Heart left ventricle (tissue), 16 donors: ENCODE measurements around the gene ELAVL1. TPM values are rescaled to one million over a fixed set of nuclear protein-coding genes. Genes with fewer than 3 reads are reported as not detected.

Source experiments
- ATAC-seq, 4 donors: fragments of 200-7000 bp; cut with Tn5 transposase; one replicate each; pipeline ENCODE4 v1.9.1; 2020 to 2022; ENCODE audit warnings: moderate library complexity in 4 of 4, mild to moderate bottlenecking in 3 of 4, moderate number of reproducible peaks in 1 of 4
- DNase-seq, 5 donors: peaks; one replicate each; pipeline ENCODE4 v3.0.0-alpha.2; 2020
- H3K27ac ChIP-seq, 12 donors: fragments of 200-600 bp; sonication (generic) in 4 of 12; one replicate each; pipeline versions ENCODE4 v1.5.0 to v1.8.0; 2016 to 2022; ENCODE audit warnings: mild to moderate bottlenecking in 2 of 12
- H3K27me3 ChIP-seq, 9 donors: fragments of 200-600 bp; sonication (generic) in 2 of 9; one replicate each; pipeline versions ENCODE4 v1.5.1 to v1.8.0; 2016 to 2022; ENCODE audit warnings: mild to moderate bottlenecking in 3 of 9
- H3K36me3 ChIP-seq, 9 donors: fragments of 200-600 bp; sonication (generic) in 2 of 9; one replicate each; pipeline versions ENCODE4 v1.5.0 to v1.8.0; 2018 to 2022; ENCODE audit warnings: mild to moderate bottlenecking in 2 of 9
- H3K4me1 ChIP-seq, 12 donors: fragments of 200-600 bp; sonication (generic) in 4 of 12; one replicate each; pipeline versions ENCODE4 v1.5.0 to v1.8.0; 2016 to 2022; ENCODE audit warnings: mild to moderate bottlenecking in 3 of 12
- H3K4me3 ChIP-seq, 12 donors: fragments of 200-600 bp; sonication (generic) in 4 of 12; one replicate each; pipeline versions ENCODE4 v1.5.0 to v1.8.0; 2017 to 2022; ENCODE audit warnings: mild to moderate bottlenecking in 9 of 12, moderate library complexity in 4 of 12
- H3K9me3 ChIP-seq, 12 donors: fragments of 200-600 bp; sonication (generic) in 4 of 12; one replicate each; pipeline versions ENCODE4 v1.5.0 to v1.8.0; 2016 to 2022; ENCODE audit warnings: mild to moderate bottlenecking in 1 of 12
- POLR2A ChIP-seq, 2 donors: fragments of 450-650 bp; IDR thresholded peaks; one replicate each; pipeline ENCODE4 v1.6.1; 2017; ENCODE audit warnings: antibody characterized with exemption in 2 of 2, mild to moderate bottlenecking in 2 of 2, moderate library complexity in 2 of 2
- WGBS, 4 donors: extraction: QIAGEN DNeasy Blood & Tissue Kit in 2 of 4; methylation state at CpG; one replicate each; pipeline versions ENCODE4 v1.1.5 to v1.1.7; 2013 to 2018; 5-methylcytosine and 5-hydroxymethylcytosine counted together
- intact Hi-C, 10 donors: fragments of 100-400 bp; cut with DNase I; formaldehyde crosslinking; loops; one replicate each; pipeline versions ENCODE4 v1.11.1 to v1.14.2; 2022
- polyA plus RNA-seq, 2 donors: library from polyadenylated mRNA; stranded (reverse); fragments of 200-250 nt; gene quantifications; one replicate each; pipeline ENCODE4 v1.2.3, GENCODE V29; 2013
- total RNA-seq, 9 donors: library from RNA; depleted of rRNA in 2 of 9; stranded (reverse); fragments of >200 nt in 2 of 9; fragmentation: NEBNext Ultra II Directional in 3 of 9; extraction: Animal tissue kit (Norgen Biotek cat#: 25700) in 3 of 9; gene quantifications; one replicate each; pipeline versions ENCODE4 v1.1.0 to v1.2.4, GENCODE V29; 2016 to 2023
- TF ChIP-seq, protein P1 (sequence below), 12 donors: fragments of 200-600 bp; sonication (generic) in 4 of 12; IDR thresholded peaks; one replicate each; pipeline versions ENCODE4 v1.5.0 to v1.8.0; 2018 to 2022; ENCODE audit warnings: antibody characterized with exemption in 12 of 12, mild to moderate bottlenecking in 5 of 12
- donor health status: ischemic (EF 13 %, LVEDD 7.1; RV severe dilation, severe dysfunction).
- donor health status: healthy with polysubstance abuse.
- donor health status: DM: no; HTN: yes; CAD: no.
- donor health status: DM: no; HTN: no; CAD: no.
- donor health status: ischemic (EF 25% LVEDD 6.9; RV normal size, moderate dysfunction).
- donor health status: ischemic (EF 25% LVEDD 5.7; RV mildly dilated, moderate dysfunction).
- donor health status: healthy.
- donor health status: DM: yes; HTN: yes; CAD: no.
- donor health status: ischemic (EF 35%, LVEDD 5.7; RV mildly dilated, moderate dysfunction).
- donor health status: nonischemic (EF 11% LVEDD 7.7; RV severe dilation, severe dysfunction).
- donor health status: DM: yes; HTN: yes; CAD: no.
- donor health status: PGD.
- donor health status: ischemic (EF 29% LVEDD 5.4; RV normal size, mild dysfunction).
- donor health status: nonischemic (EF 23%, LVEDD 6.1; RV moderate dilation, normal function).

ELAVL1 gene
- total and polyA plus RNA-seq, 11 donors = 9.8 to 62.0 (median 52.6) TPM

DNA sequence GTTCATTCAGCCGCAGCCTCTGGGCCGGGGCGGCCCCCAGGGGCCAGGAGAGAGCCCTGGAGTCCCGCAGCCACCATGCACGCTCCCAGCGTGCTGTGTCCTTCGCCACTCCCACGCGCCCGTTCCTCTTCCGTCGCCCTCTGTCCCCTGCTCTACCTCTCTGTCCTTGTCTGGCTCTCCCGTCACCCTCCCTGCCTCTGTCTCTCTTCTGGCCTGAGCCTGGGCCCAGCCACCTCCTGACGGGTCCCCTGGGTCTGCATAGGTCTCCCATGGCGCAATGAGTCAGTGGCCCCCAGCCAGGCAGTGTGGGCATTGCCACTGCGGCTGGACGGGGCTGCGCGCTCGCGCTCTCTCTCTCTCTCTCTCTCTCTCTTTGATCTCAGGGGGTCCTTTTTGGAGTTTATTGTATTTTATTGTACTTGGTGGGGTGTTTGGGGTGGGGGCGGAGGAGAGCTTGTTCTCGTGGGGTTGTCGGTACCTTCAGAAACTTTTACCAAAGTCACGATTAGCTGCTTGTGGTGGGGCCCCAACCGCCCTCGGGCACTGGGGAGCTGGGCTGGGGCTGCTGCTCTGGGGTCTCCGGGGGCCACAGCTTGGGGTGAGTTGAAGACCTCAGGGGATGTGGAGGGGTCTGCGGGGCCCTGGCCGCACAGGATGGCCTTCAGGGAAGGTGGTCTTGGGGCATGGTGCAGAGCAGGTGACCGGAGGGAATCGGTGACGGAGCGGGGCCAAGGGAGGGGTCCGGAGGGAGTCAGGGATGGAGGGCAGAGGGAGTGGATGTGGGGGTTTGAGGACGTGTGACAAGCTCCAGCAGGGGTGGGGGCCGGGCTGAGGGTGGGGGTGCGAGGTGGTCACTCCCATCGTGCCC is 92.5 kb downstream of the ELAVL1 start:
- TF ChIP-seq, protein P1, sequence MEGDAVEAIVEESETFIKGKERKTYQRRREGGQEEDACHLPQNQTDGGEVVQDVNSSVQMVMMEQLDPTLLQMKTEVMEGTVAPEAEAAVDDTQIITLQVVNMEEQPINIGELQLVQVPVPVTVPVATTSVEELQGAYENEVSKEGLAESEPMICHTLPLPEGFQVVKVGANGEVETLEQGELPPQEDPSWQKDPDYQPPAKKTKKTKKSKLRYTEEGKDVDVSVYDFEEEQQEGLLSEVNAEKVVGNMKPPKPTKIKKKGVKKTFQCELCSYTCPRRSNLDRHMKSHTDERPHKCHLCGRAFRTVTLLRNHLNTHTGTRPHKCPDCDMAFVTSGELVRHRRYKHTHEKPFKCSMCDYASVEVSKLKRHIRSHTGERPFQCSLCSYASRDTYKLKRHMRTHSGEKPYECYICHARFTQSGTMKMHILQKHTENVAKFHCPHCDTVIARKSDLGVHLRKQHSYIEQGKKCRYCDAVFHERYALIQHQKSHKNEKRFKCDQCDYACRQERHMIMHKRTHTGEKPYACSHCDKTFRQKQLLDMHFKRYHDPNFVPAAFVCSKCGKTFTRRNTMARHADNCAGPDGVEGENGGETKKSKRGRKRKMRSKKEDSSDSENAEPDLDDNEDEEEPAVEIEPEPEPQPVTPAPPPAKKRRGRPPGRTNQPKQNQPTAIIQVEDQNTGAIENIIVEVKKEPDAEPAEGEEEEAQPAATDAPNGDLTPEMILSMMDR (IDR thresholded peaks at IDR 0.05) = no peak
- no peak for TF ChIP-seq POLR2A (IDR thresholded peaks at IDR 0.05)
- peaks cover 16 to 35% (median 28%) of the 10 kb centered on the region in 9 donors for H3K27me3 ChIP-seq
- 91 to 95% (median 93%) methylated on average over 36 to 39 of the region's 39 CpGs for WGBS, 4 donors
- H3K36me3 ChIP-seq = peaks cover 12 to 44% (median 32%) of the 10 kb centered on the region in 9 donors
- H3K27ac ChIP-seq = no peak overlapping the region
- H3K4me1 ChIP-seq = peaks cover 0 to 47% (median 20%) of the 10 kb centered on the region in 12 donors
- ATAC-seq (no peak), DNase-seq (no peak)
- intact Hi-C loops = no loop called here
- H3K9me3 ChIP-seq = no peaks in the 10 kb centered on the region
- H3K4me3 ChIP-seq = no peak overlapping the region

DNA sequence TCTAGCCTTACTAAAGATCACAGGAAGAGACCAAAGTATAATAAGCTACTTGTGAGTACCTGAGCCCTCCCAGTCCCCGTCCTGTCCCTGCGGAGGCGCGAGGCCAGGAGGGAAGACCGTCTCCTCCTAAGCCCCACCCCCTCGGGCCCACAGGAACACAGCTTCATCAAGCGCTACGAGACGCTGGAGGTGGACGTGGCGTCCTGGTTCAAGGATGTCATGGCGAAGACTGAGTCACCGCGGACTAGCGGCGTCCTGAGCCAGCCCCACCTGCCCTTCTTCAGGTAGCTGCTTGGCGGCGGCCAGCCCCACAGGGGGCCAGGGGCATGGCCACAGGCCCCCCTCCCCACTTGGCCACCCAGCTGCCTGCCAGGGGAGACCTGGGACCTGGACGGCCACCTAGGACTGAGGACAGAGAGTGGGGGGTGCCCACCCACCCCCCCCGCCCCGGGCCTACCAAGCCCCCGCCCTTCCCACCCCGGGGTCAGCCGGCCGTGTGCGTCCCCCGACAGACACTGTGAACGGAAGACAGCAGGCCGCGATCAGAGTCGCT is 93.2 kb downstream of the ELAVL1 start:
- TF ChIP-seq, protein P1 (IDR thresholded peaks at IDR 0.05) = no peak
- no peak for TF ChIP-seq POLR2A (IDR thresholded peaks at IDR 0.05)
- ATAC-seq = no peak
- peaks cover 12 to 44% (median 32%) of the 10 kb centered on the region in 9 donors for H3K36me3 ChIP-seq
- no peak for DNase-seq
- no peak overlapping the region for H3K4me3 ChIP-seq
- no peaks in the 10 kb centered on the region for H3K9me3 ChIP-seq
- intact Hi-C loops = no loop called here
- H3K4me1 ChIP-seq = peaks cover 0 to 47% (median 18%) of the 10 kb centered on the region in 12 donors
- peaks cover 9 to 28% (median 21%) of the 10 kb centered on the region in 9 donors for H3K27me3 ChIP-seq
- no peak overlapping the region for H3K27ac ChIP-seq
- 90 to 91% (median 91%) methylated on average over 18 to 31 of the region's 31 CpGs for WGBS, 4 donors

GRCh38 chr19:7911508-7912143 is 93.8 kb downstream of the ELAVL1 start:
- 86 to 95% (median 91%) methylated on average over 10 to 18 of the region's 18 CpGs for WGBS, 4 donors
- intact Hi-C loops = no loop called here
- Histone ChIP-seq H3K27ac (no peak overlapping the region), H3K27me3 (peaks cover 5 to 22% (median 15%) of the 10 kb centered on the region in 9 donors), H3K9me3 (no peaks in the 10 kb centered on the region), H3K36me3 (peaks cover 12 to 47% (median 32%) of the 10 kb centered on the region in 9 donors), H3K4me1 (peaks cover 0 to 47% (median 18%) of the 10 kb centered on the region in 12 donors), H3K4me3 (no peak overlapping the region)
- peak in 1 of 5 donors; percentile 64 for DNase-seq
- no peak for ATAC-seq
- TF ChIP-seq POLR2A (IDR thresholded peaks at IDR 0.05) = no peak

DNA sequence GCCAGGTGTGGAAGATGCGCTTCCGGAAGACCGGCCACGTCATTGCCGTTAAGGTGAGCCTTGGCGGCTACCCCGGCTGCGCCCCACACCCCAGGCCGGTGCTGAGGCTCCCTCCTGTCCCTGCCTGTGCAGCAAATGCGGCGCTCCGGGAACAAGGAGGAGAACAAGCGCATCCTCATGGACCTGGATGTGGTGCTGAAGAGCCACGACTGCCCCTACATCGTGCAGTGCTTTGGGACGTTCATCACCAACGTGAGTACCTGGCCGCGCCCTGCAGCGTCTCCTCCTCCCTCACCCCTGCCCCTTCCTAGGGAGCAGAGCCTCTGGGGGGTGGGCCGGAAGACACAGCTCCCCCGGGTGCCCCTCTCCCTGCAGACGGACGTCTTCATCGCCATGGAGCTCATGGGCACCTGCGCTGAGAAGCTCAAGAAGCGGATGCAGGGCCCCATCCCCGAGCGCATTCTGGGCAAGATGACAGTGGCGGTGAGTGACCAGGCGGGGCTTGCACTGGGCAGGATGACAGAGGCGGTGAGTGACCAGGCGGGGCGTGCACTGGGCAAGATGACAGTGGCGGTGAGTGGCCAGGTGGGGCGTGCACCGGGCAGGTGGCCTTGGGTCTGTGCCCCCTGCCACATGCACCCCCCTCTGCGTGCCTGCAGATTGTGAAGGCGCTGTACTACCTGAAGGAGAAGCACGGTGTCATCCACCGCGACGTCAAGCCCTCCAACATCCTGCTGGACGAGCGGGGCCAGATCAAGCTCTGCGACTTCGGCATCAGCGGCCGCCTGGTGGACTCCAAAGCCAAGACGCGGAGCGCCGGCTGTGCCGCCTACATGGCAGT is 94.9 kb downstream of the ELAVL1 start:
- ATAC-seq (no peak), DNase-seq (peak in 2 of 5 donors; percentile 22 to 55)
- peaks cover 0 to 12% (median 4%) of the 10 kb centered on the region in 9 donors for H3K27me3 ChIP-seq
- peaks cover 0 to 47% (median 15%) of the 10 kb centered on the region in 12 donors for H3K4me1 ChIP-seq
- H3K27ac ChIP-seq = no peak overlapping the region
- peaks cover 12 to 54% (median 32%) of the 10 kb centered on the region in 9 donors for H3K36me3 ChIP-seq
- H3K9me3 ChIP-seq = no peaks in the 10 kb centered on the region
- WGBS, 4 donors = 90 to 95% (median 93%) methylated on average over 38 to 54 of the region's 54 CpGs
- TF ChIP-seq, protein P1 (IDR thresholded peaks at IDR 0.05) = no peak
- TF ChIP-seq POLR2A (IDR thresholded peaks at IDR 0.05) = no peak
- intact Hi-C loops = no loop called here
- no peak overlapping the region for H3K4me3 ChIP-seq
